HuH-7.5 (cell line): ENCODE measurements around the gene COTL1.

Experiments used
- DNase-seq: peaks from one replicate; pipeline ENCODE4 v3.0.0; 2011; ENCODE audit warnings: low spot score

The COTL1 gene

DNA sequence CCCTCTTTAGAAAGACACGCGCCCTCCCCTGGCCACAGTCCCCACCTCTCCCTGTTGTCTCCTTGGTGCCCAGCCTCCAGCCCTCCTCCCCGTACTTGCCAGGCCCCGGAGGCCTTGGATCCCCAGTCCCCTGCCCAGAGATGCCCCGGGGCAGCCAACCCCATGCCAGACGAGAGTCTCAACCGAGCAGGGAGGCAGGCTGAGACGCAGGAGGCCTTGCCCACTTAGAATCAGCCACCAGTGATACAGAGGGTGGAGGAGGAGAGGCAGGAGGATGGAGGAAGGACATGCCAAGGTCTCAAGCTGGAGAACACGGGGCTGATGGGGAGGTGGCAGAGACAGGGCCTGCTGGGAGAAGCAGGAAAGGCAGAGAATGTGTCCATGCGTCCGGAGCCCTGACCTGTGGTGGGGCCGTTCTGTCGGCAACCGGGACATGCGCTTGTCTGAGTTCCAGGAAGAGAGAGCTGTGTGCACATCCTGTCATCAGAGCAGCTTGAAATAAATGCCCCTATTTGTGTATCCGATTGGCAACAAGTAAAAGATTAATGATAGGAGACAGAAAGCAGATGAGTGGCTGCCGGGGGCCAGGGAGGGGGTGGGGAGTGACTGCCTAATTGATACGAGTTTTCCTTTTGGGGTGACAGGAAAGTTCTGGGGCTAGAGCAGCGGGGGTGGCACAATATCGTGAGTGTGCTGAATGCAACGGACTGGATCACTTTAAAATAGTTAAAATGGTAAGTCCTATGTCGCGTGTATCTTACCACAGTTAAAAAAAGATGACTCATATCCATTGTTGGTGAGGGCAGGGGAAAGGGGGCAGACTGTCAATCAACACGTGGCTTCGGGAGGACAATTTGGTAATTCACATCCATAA is 68.7 kb downstream of the COTL1 start:
- no peak for DNase-seq

DNA sequence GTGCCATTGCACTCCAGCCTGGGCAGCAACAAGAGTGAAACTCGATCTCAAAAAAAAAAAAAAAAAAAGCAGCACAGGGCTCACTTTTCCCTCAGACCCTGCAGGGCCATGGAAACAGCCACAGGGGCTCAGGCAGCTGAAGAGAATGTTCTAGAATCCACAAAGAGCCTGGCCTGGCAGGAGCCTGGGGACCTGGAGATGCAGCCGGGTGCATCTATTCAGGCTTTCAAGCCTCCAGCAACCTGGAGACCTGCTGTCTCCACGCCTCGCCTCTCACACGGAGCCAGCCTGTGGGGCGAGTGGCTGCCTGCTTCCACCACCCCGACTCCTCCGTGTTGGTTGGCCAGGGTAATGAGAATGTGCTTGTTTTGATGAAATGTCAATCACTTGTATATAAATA is 69.4 kb downstream of the COTL1 start:
- no peak for DNase-seq

DNA sequence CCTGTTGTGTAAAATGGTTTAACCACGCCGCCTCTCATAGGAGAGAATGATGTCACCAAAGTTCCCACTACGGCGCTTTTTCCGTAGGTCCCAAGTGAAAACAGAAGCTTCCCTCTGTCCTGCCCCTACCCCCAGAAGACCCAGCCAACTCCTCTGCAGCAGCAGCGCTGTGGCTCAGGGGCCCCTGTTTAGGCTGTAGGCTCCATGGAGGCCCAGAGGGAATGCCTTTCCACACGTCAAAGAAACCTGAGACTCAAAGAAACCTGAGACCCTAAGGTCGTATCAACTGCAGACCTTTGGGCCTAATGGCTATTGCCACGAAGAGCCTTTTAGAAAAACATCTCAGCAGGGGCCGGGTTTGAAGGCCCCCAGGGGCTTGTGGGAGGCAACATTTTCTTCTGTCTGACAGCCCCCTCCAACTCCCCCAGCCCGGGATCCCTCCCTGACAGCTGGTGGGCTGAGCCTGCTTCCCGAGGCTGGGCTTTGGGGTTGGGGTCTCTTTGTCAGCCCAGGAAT is 70.3 kb downstream of the COTL1 start:
- no peak for DNase-seq

DNA sequence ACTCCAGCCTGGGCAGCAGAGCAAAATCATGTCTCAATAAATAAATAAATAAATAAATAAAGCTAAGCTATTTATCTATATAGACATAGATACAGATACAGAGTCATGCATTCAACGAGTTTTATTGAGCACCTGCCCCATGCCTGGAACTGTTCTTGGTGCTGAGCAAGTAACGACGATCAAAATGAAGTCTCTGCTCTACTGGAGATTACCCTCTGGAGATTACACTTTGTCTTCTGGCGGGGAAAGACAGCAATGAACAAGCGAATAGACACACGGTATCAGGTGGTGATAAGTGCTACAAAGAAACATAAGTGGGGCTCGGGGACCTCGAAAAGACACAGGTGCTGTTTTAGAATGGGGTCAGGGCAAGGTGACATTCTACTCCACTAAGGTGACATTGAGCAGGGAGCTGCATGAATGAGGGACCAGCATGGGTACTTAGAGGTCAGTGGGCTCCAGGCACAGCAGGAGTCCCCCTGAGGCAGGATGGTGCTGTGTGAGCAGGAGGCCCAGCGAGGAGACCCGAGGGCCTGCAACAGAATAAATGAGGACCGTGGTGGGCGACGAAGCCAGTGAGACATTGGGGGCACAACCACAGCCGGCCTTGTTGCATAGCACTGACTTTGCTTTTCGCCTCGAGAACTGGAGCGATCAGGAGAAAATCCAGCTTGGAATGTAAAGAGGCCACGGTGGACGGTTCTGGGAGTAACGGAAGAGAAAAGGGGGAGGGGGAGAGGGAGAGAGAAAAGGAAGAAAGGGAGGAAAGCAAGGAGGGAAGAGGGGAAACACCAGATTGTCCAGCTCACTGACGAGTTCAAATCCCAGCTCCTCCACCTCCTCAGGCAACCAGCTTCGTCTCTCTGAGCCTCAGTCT is 71.0 kb downstream of the COTL1 start:
- DNase-seq: no peak

DNA sequence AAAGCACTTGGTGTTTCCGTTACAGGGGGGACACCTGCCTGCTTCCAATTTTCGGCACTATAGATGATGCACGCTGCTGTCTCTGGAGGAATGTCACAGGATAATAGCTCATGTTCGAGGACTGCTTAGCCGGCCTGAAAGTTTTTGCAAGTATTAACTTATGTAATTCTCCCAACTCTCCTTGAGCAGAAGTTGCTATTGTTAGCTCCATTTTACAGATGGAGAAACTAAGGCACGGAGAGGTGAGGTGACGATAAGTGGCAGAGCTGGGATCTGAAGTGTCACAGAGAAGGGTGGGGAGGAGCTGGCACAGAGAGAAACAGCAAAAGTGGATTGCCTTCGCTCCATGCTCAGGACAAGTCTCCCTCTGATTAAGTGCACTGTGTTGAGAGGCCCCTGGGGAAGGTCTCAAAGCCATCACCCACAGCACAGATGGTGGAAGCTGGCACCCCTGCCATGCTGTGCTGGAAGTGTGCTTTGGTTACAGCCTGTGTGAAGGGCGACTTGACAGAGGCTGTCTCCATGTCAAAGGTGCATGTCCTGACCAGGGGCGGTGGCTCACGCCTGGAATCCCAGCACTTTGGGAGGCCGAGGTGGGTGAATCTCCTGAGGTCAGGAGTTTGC is 72.7 kb downstream of the COTL1 start:
- DNase-seq: no peak

DNA sequence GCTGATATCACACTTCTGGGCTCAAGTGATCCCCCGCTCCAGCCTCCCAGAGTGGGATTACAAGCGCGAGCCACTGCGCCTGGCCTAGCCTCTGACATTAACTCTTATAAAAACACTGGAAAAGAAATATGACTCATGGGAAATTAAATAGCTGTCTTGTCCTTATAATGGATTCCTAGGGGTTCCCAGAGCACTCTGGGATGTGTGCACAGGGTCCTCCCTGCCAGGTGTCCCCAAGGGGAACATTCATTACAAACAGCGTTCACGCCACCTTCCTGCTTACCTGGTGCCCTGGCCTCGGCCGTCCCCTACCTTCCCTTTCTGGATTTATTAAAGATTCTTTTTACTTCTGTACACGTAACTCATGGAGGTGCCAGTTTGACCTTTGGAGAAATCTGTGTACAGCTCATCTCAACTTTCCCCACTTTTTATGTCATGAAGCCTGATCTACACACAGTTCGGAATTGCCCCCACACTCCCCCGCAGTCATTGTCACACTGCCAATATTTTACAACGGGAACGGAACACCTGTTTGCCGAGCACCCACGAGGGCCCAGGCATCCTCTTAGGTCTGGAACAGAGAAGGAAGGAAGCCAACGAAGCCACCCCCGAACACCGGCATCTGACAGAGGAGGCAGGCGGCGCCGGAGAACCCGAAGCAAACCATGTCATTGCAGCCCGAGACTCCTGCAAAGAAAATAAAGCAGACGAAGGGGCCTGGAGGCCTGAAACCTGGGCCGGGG is 73.7 kb downstream of the COTL1 start:
- DNase-seq: no peak

DNA sequence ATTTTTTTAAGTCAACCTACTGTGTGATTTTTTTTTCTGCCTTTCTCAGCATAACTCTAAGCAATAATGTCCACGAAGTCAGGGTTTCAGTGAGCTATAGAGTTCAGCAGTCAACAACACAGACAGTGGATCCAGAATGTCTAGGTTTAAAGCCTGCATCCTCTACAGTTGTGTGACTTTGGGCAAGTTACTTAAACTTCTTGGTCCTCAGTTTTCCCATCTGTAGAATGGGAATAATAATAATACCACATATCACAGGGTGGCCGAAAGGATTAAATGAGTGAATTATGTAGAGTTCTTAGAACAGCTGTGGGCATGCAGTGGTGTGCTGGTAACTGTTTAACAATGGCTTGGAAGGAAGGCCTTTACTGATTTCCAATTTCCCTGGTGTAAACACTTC is 74.6 kb downstream of the COTL1 start:
- DNase-seq: no peak

DNA sequence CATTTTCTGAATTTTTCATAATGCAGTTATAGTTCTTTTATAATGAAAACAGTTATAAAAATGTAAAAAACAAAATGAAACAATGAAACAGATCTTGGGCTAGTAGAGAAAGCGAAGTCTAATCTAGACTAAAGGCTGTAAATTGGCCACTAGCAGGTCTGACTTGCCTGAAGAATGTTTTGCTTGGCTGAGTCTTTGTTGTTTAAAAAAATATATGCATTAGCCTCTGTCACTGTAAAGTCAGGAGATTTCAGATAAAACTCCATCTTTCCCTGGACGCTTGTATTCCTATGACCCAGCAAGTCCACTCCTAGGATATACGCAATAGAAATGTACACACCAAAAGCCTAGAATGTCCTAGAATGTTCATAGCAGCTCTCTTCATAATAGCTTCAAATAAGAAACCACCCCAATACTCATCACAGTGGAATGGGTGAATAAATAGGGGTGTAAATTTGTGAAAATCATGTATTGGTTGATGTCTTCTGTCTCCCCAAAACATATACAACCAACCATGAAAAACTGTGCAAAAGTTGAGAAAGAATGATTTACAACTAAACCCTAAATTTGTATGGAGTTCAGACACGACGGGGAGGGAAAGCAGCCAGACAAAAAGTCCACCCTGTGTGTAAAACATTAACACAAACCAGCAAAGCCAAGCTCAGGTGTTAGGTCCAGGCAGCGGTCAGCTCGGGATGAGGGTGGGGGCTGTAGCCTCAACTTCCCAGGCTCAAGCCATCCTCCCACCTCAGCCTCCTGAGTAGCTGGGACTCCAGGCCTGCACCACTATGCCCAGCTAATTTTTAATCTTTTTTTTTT is 75.7 kb downstream of the COTL1 start:
- DNase-seq: no peak

DNA sequence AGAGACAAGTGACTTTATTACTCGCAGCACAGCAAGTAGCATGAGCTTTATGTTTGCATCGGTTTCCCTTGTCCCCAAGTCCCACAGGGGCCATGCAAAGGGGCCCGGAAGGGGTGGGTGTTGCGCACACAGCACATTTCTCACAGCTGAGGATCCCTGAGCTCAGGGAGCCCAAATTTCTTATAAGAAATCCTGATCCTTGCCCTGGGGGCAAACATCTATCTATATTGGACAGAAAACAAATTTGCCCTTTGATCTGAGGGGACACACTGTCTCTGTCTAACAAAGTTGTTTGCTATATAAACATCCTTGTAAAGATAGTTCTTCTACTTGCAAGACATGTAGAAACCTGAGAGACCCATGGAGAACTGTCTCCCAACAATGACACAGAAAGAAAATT is 77.7 kb downstream of the COTL1 start:
- DNase-seq: no peak

DNA sequence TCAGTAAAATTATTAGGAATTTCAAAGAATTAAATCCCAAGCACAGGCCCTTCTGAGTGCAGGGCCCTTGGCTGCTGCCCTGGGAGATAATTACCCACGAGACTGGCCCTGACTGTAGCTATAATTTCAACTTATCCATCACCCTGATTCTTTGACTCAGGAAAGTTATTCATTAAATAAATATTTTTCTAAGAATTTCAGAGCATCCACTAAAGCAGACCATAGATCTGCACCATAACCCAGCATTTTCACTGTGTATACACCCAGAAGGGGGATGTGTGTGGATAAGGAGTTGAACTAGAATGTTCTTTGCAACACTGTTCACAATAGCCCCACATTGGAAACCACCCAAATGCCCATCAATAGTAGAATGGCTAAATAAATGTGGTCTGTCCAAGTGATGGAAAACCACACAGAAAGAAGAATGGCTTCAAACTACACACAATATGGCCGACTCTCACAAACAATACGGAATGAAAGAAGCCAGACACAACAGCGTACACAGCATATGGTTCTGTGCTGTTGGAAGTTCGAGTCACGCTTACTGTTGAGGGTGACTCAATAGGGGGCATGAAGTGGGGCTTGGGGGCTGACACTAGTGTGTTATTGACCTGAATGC is 79.5 kb downstream of the COTL1 start:
- DNase-seq: no peak

DNA sequence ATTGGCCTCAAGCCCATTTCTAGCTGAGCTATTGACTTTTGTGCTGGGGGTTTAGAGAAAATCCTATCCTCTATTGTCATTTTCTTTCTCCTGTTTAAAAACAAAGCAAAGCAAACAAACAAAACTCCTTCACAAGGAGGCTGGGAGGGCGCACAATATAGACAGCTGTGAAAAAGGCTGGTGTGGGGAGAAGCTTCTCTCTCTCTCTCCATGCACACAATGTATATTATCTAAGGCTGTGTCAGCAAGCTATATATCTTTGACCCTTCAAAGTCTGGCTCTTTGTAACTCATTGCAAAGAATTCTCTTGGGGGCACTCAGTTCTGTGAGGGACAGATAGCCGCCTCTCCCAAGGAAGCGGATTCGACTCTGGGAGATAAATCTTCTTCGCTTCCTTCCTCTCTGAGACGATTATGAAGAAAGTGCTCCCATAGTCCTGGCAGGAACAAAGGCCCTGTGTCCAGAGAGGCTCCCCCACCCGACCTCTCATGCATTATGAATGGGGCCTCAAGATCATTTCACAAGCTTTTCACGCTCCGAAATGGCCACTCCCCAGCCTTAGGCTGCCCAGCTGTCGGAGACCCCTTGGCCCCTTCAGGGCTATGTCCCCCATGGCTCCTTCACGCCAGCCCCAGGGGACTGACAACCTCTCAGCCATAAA is 80.3 kb downstream of the COTL1 start:
- no peak for DNase-seq

DNA sequence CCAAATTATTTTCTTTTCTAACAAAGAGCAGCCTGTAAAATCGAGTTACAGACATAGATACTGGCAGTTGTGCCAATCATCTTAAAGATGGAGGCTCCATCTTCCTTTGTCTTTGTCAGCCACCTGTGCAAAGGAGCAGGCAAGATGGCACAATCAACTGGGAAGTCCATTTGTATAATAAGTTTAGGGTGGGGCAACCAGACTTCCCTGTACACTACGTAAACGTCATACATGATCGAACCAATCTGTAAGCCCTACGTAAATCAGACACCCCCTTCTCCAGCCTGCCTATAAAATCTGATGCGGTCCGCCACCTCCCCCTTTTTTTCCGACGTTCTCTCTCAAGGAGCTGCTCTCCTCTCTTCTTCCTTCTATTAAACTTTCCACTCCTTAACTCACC is 82.0 kb downstream of the COTL1 start:
- no peak for DNase-seq

DNA sequence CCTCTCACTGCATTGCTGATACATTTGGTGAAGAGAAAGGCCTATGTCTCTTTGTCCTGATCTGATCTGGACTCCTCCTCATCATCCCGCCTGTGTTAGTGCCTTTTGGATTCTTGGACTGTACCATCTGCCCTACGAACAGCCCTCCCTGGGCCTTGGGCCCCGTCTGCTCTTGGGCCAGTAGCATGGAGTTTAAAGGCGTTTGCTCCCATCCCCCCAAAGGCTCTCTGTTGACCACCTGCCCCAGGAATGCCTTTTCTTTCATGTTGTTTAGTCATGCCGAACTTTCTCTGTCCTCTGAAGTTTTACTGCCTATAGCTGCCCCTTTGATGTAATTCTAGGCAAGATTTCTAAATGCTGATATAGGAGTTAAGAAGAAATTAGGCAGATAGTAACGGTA is 82.5 kb downstream of the COTL1 start:
- DNase-seq: no peak

DNA sequence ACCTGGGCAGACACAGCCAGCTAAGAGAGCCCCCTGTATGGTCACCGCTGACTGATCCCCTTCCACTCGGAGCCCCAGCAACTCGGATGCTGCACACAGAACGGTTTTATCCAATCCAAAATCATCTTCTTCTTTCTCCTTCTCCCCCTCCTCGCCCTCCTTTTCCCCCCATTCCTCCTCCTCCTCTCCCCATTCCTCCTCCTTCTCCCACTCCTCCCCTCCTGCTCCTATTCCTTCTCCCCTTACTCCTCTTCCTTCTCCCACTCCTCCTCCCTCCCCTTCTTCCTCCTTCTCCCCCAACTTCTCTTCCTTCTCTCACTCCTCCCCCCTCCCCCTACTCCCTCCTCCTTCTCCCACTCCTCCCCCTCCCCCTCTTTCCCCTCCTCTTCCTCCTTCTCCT is 83.1 kb downstream of the COTL1 start:
- DNase-seq: no peak

DNA sequence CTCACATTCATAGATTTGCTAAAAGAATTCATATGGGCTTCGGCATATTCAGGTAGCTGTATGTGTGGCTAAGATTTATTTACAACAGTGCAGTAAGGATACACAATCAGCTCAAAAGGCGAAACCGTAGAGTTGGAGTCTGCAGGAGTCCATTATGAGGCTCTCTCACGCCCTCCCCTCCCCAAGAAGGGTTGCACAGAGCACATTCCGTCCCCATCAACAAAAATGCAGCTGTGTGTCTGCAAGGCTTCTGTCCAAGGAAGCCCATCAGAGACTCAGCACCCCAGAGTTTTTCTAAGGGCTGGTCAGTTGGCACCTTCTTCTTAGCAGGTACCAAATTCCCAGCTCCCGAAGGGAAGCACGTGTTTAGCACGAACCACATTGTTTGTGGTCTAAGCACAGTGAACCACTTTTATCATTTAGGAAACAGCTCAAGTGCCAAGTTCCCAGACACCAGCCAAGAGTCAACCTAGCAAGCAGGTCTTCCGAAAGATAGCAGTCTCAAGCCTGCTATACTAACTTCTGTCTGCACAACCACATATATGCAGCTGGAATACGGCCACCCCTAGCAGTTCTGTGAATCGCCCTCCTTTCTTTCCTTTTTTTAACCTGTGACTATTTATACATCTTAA is 84.9 kb downstream of the COTL1 start:
- no peak for DNase-seq

DNA sequence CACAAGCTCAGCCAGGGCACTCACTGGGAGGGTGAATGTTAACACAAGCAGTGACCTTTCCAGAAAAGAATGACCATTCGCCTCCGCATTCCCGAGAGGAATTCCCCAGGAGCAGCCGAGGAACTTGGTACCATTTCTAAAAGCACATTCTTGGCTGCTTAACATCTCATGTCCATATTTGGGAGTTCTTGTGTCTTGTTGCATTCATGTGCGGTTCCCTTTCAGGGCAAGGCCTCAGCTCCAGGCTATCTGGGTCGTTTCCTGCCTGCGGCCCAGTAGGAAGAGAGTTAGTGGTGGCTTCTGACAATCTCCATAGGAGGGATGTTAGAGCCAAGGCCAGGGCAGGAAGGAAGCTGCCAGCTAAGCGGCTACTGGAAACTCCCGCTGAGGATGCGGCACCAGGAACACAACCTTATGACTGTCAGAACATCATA is 85.6 kb downstream of the COTL1 start:
- DNase-seq: no peak

DNA sequence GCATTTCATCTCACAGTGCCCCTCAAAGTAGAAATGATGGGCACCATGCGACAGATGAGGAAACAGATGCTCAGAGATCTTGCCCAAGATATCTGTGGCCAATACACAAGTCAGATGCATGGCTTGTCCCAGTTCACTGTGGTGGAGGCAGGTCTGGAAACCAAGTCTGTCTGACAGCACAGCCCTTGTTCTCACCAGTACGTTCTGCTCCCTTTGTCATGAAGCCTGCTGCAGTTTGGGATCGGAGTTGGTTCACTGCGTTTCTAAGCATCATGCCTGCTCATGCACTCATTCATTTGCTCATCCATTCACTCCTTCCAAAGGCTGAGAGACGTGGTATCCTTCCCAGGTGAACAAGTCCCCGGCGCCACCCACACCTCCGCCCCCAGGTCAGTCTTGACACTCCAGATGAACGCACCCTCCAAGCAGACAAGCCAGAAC is 86.2 kb downstream of the COTL1 start:
- no peak for DNase-seq

DNA sequence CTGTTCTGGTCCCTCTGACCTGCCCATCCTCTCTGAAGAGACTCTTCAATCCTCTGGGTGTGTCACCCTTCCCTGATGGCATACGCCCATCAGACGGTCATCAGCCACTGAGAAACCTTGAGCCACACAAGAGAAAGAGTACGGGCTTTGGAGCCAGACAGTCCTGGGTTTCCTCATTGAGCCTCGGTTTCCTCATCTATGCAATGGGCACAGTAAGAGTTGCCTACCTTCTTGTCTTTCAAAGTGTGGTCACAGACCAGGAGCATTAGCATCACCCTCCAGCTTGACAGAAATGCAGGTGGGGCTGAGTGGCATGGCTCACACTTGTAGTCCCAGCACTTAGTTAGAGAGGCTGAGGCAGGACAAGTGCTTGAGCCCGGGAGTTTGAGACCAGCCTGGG is 87.3 kb downstream of the COTL1 start:
- no peak for DNase-seq

DNA sequence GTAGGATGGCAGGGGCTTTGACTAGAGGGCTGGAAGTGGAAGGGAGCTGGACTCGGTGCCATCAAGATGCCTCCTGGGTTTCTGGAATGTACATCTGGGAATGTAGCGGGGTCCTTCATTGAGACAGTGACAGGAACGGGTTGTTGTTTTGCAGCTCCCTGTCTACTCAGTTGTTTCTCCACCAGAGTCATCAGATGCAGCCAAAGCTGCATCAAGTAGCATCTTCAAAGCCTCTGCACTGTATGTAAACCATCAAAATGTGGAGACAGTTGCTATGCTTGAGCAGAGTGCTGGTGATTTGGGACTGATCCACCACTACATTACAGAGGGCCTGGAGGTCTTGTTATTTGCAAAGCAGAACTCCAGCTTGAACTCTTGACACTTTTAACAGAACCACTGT is 88.3 kb downstream of the COTL1 start:
- no peak for DNase-seq
